Tibial nerve (tissue), 4 donors: Measurements from ENCODE around the gene SH3YL1. TPM values are rescaled to one million over a fixed set of nuclear protein-coding genes. Genes with fewer than 3 reads are reported as not detected.

ENCODE experiments used
- DNase-seq, 2 donors: peaks; one replicate each; pipeline ENCODE4 v3.0.0-alpha.2; 2019; ENCODE audit warnings: low spot score in 2 of 2
- H3K27ac ChIP-seq, 4 donors: fragments of 200-600 bp; sonication (generic) in 3 of 4; one replicate each; pipeline ENCODE4 v1.5.1; 2017 to 2019; ENCODE audit warnings: mild to moderate bottlenecking in 1 of 4
- H3K27me3 ChIP-seq, 2 donors: fragments of 200-600 bp; sonication (generic) in 1 of 2; one replicate each; pipeline versions ENCODE4 v1.5.1 to v1.6.0; 2017 to 2019
- H3K36me3 ChIP-seq, 3 donors: fragments of 200-600 bp; sonication (generic); one replicate each; pipeline ENCODE4 v1.5.1; 2018 to 2019
- H3K4me1 ChIP-seq, 4 donors: fragments of 200-600 bp; sonication (generic) in 3 of 4; one replicate each; pipeline ENCODE4 v1.5.1; 2017 to 2019
- H3K4me3 ChIP-seq, 4 donors: fragments of 200-600 bp; sonication (generic) in 3 of 4; one replicate each; pipeline ENCODE4 v1.5.1; 2017 to 2019; ENCODE audit warnings: mild to moderate bottlenecking in 1 of 4, moderate library complexity in 1 of 4
- H3K9me3 ChIP-seq, 4 donors: fragments of 200-600 bp; sonication (generic) in 3 of 4; one replicate each; pipeline ENCODE4 v1.5.1; 2017 to 2019
- CTCF ChIP-seq, 5 experiments: fragments of 200-600 bp in 3 of 5; fragments of 450-650 bp in 2 of 5; sonication (generic) in 3 of 5; IDR thresholded peaks; one replicate each; pipeline ENCODE4 v1.5.1; 2016 to 2019; ENCODE audit warnings: antibody characterized with exemption in 5 of 5, mild to moderate bottlenecking in 3 of 5, moderate library complexity in 2 of 5
- EP300 ChIP-seq, 2 donors: sonication (generic); formaldehyde crosslinking; IDR thresholded peaks; one replicate each; pipeline ENCODE4 v1.6.1; 2017; ENCODE audit warnings: antibody characterized with exemption in 2 of 2, mild to moderate bottlenecking in 1 of 2
- POLR2A ChIP-seq, 2 donors: fragments of 450-650 bp; IDR thresholded peaks; one replicate each; pipeline ENCODE4 v1.6.1; 2017; ENCODE audit warnings: antibody characterized with exemption in 2 of 2, mild to moderate bottlenecking in 2 of 2, moderate library complexity in 2 of 2
- WGBS, 2 donors: methylation state at CpG; one replicate each; pipeline ENCODE4 v1.1.5; 2018; 5-methylcytosine and 5-hydroxymethylcytosine counted together
- total RNA-seq, 4 donors: library from RNA; depleted of rRNA; stranded (reverse); fragments of >200 nt; gene quantifications; one replicate each; pipeline ENCODE4 v1.1.0, GENCODE V29; 2016

Gene SH3YL1
- total RNA-seq, 4 donors from 2014 or later, result 22.2 to 36.0 (median 30.0) TPM

GRCh38 chr2:263022-263738 is 652 bp downstream of the SH3YL1 start:
- peak overlapping the region in 3 of 4 donors; percentile 74 to 97 (median 89) for H3K4me3 ChIP-seq
- WGBS, 2 donors, result 38 to 41% methylated on average over 42 of the region's 42 CpGs
- peak overlapping the region in 2 of 4 donors; percentile 81 to 84 for H3K27ac ChIP-seq
- peaks cover 0 to 41% (median 14%) of the 10 kb centered on the region in 4 donors for H3K4me1 ChIP-seq
- H3K36me3 ChIP-seq, result peaks cover 0 to 18% (median 0%) of the 10 kb centered on the region in 3 donors
- no peak for DNase-seq
- TF ChIP-seq CTCF (IDR thresholded peaks at IDR 0.05) (no peak), EP300 (IDR thresholded peaks at IDR 0.05) (no peak), POLR2A (IDR thresholded peaks at IDR 0.05) (no peak)
- H3K9me3 ChIP-seq, result peaks cover 0 to 9% (median under 1%) of the 10 kb centered on the region in 4 donors
- no peaks in the 10 kb centered on the region for H3K27me3 ChIP-seq

- Histone ChIP-seq H3K4me1 (peaks cover 0 to 32% (median 14%) of the 10 kb centered on the region in 4 donors), H3K36me3 (peaks cover 0 to 18% (median 0%) of the 10 kb centered on the region in 3 donors), H3K4me3 (no peak overlapping the region), H3K27ac (no peak overlapping the region), H3K27me3 (no peaks in the 10 kb centered on the region), H3K9me3 (peaks cover 0 to 20% (median 4%) of the 10 kb centered on the region in 4 donors)
- 51 to 54% methylated on average over 3 of the region's 3 CpGs for WGBS, 2 donors
- no peak for TF ChIP-seq POLR2A (IDR thresholded peaks at IDR 0.05)
- TF ChIP-seq CTCF (IDR thresholded peaks at IDR 0.05), result no peak
- no peak for TF ChIP-seq EP300 (IDR thresholded peaks at IDR 0.05)
- no peak for DNase-seq
These were observed 1.7 kb downstream of the SH3YL1 start for GRCh38 chr2:262117-262516.

- 50 to 68% methylated on average over 6 of the region's 6 CpGs for WGBS, 2 donors
These were observed 3.2 kb downstream of the SH3YL1 start for GRCh38 chr2:260507-261161.

GRCh38 chr2:259789-260331 is 4.0 kb downstream of the SH3YL1 start:
- 98 to 99% methylated on average over 2 of the region's 2 CpGs for WGBS, 2 donors
- Histone ChIP-seq H3K4me3 (no peak overlapping the region), H3K36me3 (peaks cover 0 to 18% (median 0%) of the 10 kb centered on the region in 3 donors), H3K27me3 (no peaks in the 10 kb centered on the region), H3K27ac (no peak overlapping the region), H3K4me1 (peaks cover 0 to 13% (median 6%) of the 10 kb centered on the region in 4 donors), H3K9me3 (peaks cover 0 to 21% (median 4%) of the 10 kb centered on the region in 4 donors)
- no peak for DNase-seq
- TF ChIP-seq CTCF (IDR thresholded peaks at IDR 0.05) (no peak), EP300 (IDR thresholded peaks at IDR 0.05) (no peak), POLR2A (IDR thresholded peaks at IDR 0.05) (no peak)

More at GRCh38 chr2:260507-261161, 3.2 kb downstream of the SH3YL1 start:
- Histone ChIP-seq H3K27ac (no peak overlapping the region), H3K36me3 (peaks cover 0 to 18% (median 0%) of the 10 kb centered on the region in 3 donors), H3K9me3 (peaks cover 0 to 21% (median 4%) of the 10 kb centered on the region in 4 donors), H3K4me3 (no peak overlapping the region), H3K27me3 (no peaks in the 10 kb centered on the region), H3K4me1 (peaks cover 0 to 17% (median 8%) of the 10 kb centered on the region in 4 donors)
- no peak for DNase-seq
- TF ChIP-seq CTCF (IDR thresholded peaks at IDR 0.05), result no peak
- TF ChIP-seq POLR2A (IDR thresholded peaks at IDR 0.05), result no peak
- no peak for TF ChIP-seq EP300 (IDR thresholded peaks at IDR 0.05)
